ENCODE measurements around the gene CNN1.

GRCh38 chr19:11534948-11535347, 3.7 kb upstream of the CNN1 start:
- no peak for TF ChIP-seq CTCF (IDR thresholded peaks at IDR 0.05)
- no peak for TF ChIP-seq POLR2A (IDR thresholded peaks at IDR 0.05)

All from heart left ventricle (tissue), 13 donors.